ENCODE measurements around the gene WDR7.

WDR7 gene

DNA sequence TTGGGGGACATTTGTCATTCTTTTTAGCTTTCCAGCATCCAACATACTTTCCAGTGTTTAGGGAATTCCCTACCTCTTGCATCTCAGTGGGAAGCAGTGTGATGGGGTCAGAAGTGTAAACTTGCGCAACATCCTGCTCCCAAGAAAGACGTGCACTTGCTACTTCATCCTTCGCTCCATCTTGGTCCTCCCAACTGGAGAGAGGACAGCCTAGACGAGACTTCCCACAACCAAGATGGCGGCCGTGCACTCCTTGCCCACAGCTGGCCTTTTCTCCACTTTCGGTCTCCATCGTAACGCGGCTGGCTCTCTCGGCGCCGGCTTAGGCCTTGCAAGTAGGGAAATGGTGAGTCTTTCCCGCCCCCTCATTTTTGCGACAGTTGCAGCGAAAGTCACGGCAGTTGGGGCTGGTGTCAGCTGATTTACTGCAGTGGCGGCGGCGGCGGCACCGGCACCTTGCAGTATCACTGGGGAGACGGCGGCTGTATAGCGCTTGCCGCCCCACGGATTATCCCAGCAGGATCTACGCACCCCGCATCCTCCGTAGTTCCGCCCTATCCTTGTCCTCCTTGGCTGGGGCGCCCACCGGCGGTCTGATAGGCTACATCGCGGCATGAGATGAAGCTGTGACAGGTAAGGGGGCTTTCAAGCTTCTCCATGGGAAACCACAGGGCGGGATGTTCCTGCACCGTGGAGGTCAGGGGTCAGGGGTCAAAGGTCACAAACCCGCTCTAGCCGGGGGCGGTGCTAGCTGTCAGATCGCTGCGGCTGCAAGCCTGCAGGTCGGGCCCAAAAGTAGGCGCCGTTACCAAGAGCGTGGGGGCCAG is at the start of gene WDR7:
WDR7 (plus strand) TSS at position 416 of the 827 bp plus-strand sequence. CDS start 21,157 bp downstream, outside the sequence.
- intact Hi-C loops (cut with DNase I), result loop anchor here (1.0 kb wide), 1 partner anchor 13 kb away; the partner anchor contains the start of gene TXNL1

DNA sequence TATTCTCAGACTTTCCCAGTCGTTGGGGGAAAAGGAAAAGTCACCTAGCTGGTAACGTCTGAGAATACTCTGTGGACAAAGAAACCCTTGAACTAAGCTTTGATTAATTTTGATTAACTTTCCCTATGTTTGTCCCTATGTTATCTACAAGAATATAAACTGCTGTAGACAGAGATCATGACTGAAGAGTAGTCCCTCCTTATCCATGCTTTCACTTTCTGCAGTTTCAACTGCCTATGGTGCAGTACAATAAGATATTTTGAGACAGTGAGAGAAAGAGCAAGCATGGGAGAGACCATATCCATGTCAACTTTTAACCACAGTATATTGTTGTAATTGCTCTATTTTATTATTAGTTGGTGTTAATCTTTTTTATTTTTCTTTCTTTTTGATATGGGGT is 44.5 kb upstream of the WDR7 start:
- intact Hi-C loops (cut with DNase I), result no loop called here
- no peak for DNase-seq

More for the DNA sequence above, at the start of gene WDR7:
- peak; percentile 91 to 99 (median 97) for DNase-seq

DNA sequence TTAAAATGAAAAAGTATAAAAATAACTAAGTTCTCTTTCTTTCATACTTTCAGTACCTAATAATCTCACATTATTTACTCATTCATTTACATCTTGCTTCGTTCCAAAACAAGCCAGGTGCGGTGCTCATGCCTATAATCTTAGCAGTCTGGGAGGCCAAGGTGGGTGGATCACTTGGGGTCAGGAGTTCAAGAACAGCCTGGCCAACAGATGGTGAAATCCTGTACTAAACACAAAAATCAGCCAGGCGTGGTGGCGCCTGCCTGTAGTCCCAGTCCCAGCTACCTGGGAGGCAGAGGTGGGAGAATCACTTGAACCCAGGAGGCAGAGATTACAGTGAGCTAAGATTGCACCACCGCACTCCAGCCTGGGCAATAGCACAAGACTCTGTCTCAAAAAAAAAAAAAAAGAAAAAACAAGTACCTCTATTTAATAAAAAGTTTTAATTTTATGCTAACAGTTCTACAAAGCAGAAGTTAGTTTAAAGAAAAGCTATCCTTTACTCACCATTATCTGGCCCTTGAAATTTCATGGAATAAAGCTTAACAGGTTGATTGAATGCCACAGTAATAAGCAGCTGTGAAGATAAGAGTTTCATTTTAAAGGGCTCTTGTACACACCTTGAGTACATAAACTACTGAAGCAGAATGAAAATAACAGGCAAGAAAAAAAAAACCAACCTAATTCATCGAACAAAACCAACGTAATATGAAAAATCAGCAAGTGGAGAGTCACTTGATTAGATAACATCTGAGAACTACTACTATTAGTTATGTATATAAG is 35.2 kb upstream of the WDR7 start:
- DNase-seq, result no peak
- intact Hi-C loops (cut with DNase I), result no loop called here

DNA sequence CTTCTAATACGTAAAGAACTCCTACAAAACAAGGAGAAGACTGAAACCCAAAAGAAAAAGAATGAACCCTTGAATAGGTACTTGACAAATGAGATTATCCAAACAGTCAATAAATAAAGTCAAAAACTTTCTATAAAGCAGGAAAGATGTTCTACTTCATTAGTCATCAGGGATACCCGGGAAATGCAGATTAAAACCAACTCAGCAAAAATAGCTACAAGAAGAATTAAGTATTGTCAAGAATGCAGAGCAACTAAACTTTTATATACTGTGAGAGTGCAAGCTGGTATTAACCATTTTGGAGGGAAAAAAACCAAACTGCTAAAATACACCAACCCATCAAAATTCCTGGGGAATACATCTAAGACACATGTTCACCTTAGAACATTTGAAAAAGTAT is 23.2 kb upstream of the WDR7 start:
- no peak for DNase-seq
- intact Hi-C loops (cut with DNase I), result no loop called here

DNA sequence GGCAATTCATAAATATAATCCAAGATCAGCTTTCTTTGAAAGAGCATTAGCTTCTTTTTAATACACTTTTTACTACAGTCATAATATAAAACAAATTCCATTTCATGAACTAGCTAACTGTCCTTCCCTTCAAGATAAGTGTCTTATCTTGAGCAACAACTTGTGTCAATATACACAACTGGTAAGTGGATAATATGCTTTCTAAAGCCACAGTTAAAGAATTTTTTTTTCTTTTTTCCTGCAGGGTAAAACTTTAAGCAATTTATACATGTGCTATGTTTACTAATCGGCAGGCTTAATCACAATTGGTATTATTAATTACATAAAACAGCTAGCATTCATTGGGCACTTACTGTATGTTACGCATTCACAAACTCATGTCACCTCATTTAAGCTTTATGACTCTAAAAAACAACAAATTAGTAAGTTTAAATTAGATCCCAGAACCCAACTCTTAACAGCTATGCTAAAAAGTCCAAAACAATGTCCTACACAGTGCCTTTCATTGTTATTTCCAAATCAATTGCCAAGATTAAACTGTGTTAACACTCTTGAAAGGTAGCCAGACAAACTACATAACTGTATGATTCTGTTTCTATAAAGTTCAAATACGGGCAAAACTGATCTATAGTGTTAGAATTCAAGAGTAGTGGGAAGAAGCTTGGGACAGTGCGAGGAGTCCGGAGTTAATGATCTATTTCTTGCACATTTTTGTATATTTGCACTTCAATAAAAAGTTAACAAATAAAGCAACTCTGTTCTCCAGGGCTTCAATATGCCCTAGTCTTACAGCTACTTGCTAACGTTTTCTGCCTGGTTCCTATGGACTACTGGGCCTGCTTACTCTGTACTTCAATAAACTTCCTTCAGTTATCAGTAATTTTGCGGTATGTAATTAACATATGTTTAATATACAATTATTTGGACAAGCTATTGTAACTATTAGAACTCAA is 18.8 kb upstream of the WDR7 start:
- DNase-seq, result no peak
- intact Hi-C loops (cut with DNase I), result no loop called here

- intact Hi-C loops (cut with DNase I), result no loop called here
These were observed 16.2 kb upstream of the WDR7 start for GRCh38 chr18:56635007-56635406.

GRCh38 chr18:56637176-56637575 is 14.0 kb upstream of the WDR7 start:
- DNase-seq, result no peak
- intact Hi-C loops (cut with DNase I), result no loop called here

More at GRCh38 chr18:56635007-56635406, 16.2 kb upstream of the WDR7 start:
- no peak for DNase-seq

DNA sequence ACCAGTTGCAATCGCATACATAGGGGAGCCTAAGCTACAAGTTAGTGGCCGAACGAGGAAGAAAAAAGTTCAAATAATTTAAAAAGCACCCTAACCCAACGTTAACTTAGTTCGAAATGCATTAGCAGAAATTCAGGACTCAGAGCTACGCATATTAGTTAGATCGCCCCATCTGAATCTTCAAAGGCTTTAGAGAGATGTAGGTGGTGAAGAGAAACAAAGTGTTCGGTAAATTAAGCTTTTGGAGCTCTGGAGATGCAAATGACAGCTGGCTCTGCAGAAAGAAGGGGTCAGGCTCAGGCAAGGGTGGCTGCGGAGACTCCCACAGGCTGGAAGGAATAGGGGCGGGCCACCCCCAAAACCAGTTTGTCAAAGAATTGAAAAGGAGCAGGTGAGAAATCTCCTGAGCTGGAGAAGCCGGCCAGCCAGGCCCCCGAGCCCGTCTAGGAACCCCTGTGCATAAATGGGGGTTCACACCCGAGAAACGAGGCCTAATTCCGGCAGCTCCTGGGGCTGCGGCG is 13.4 kb upstream of the WDR7 start:
- intact Hi-C loops (cut with DNase I), result loop anchor here (1.0 kb wide), 1 partner anchor 14 kb away; the partner anchor contains the start of gene WDR7
- peak in 14 of 42 donors; percentile 9 to 50 (median 23) for DNase-seq

DNA sequence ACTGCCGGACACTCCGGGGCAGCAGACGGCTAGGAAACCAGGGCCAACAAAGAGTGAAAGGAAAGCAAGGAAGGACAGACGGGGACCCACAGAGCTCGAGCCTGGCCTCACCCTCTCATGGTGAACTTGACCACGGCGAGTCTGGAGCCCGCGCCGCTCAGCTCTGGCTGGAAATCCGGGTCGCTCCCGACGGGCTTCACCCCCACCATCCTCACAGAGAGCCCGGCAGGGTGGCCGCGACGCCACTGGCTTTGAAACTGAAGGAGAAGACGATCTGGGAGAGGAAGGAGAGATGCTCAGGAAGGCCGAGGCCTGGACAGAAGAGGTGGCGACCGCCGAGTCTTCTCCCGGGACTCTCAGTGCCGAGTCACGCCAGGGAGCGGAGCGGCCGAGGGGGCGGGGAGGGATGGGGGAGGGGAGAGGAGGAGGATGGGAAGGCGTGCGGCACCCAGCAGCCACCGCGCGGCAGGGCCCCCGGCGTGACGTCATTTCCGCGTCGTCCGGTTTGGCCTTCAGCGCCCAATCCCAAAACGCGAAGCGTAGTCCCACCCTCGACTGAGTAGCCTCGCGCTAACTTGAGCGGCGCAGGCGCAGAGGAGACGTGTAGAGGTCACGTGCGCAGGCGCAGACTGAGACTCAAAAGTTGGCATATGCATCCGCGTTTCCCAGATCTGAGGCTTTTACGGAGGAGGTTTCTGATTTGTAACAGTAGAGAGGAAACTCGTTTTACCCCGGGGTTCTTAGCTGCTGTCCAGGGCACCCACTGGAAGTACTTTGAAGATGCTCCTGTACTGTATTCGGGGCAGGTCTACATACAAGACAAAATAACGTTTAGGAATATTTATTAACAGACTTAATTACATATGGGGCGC is 12.7 kb upstream of the WDR7 start, which contains the start of gene TXNL1:
TXNL1 (minus strand) TSS at position 361 of the 872 bp plus-strand sequence; CDS start at position 209, 152 bp downstream.
- intact Hi-C loops (cut with DNase I), result loop anchor here (1.0 kb wide), 1 partner anchor 13 kb away; the partner anchor contains the start of gene WDR7
- DNase-seq, result peak; percentile 96 to 100 (median 98)

- no peak for DNase-seq
- intact Hi-C loops (cut with DNase I), result no loop called here
These were observed 12.1 kb upstream of the WDR7 start for GRCh38 chr18:56639104-56639381.

GRCh38 chr18:56639571-56639970 is 11.6 kb upstream of the WDR7 start:
- DNase-seq, result no peak
- intact Hi-C loops (cut with DNase I), result no loop called here

DNA sequence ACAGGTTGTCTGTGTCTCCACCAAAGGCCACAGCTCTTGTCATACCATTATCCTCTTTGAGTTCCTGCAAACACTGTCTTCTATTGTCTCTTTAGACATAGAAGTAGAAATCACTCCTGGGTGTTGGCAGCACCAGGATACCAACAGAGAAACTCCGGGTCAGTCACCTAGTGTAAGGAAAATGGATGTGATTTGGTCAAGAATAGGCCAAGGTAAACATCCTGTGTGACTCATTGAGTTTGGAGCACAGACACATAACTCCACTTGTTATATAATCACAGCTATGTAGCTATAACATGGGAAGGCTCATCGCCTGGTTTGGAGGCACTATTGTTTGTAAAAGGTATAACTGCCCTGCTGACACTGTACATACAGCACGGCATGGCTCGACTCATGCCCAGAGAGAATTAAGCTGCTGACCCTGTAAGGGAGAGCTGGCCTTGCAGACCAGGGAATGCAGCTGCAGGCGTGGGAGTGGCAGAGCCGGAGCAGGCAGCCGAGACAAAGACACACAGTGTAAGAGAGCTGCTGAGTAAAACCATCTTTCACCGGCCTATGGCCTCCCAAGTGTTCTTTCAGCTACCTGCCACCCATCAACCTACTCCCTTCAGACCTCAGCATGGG is 9.3 kb upstream of the WDR7 start:
- DNase-seq, result no peak
- intact Hi-C loops (cut with DNase I), result no loop called here

- DNase-seq, result no peak
- intact Hi-C loops (cut with DNase I), result no loop called here
These were observed 7.8 kb upstream of the WDR7 start for GRCh38 chr18:56643381-56643780.

DNA sequence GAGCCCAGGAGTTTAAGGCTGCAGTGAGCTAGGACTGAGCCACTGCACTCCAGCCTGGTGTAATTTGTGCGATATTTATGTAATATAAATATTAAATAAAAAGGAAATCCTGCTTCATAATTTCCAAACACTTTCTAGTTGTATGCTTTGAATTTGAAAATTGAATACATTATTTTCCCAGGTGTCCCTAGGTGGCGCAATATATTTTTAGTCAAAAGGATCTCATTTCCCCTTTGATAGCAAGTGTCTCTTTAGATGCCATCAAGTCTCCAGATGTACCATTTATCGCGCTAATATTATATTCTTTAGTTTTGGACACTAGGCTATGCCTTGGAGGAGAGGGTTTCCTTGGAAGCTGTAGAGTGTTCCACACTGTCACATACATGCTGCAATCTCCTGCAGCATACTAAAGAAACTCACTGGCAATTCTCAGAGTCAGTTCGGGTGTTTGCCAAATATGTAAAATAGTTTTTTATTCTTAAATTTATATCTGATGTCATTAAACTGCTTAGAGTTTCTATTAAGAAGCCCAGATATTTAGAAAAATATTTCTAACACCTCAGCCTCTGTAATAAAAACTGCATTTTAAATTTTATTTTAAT is 5.6 kb upstream of the WDR7 start:
- intact Hi-C loops (cut with DNase I), result no loop called here
- DNase-seq, result peak in 1 of 42 donors; percentile 36

GRCh38 chr18:56647071-56647470 is 4.1 kb upstream of the WDR7 start:
- intact Hi-C loops (cut with DNase I), result no loop called here

DNA sequence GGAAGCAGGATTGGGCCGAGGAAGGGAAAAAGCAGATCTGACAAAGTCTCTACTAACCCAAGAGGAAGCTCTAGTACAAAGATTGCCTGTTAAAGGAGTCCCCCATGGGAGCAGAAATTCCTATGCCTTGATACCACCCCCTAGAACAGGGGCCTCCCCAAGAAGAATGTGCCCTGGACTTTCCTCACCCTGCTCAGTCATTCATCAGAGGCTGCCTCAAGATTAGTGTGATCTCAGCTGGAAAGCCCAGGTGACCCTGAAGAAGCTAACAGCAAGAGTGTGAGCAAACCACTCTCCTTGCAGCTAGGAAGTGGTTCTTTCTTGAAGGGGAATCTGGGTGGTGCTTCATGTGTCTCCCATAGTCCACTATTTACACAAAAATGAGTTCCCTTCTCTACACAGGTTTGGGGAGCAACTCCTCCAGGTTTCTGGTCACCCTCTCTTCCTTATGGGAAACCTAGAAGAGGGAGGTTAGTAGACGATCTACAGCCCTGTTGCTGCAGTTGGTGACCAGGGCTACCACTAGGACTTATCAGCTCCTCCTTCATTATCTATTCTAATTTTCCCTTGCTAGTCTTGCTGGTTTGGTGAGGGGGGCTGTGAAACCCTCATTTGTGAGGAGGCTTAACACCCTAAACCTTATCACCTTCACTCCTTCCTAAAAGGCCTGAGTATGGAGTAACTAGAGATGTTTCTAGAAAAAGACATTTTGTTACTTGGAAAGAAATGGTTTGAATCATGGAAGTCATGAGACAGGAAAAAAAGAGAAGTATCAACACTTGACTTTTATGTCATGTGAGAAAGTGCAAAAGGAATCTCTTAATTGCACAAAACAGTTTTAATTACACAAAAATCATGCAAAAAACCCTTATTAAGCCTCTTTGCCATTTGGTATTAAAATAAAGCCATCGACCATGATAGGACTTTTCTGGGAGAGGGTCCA is 2.9 kb upstream of the WDR7 start:
- DNase-seq, result no peak
- intact Hi-C loops (cut with DNase I), result no loop called here

More at GRCh38 chr18:56647071-56647470, 4.1 kb upstream of the WDR7 start:
- DNase-seq, result no peak

All from head of caudate nucleus (tissue), 42 donors.